SH-SY5Y (cell line): ENCODE results near the gene ZNF571.

Source experiments
- GATA2 ChIP-seq: IDR thresholded peaks from 2 replicates; pipeline ENCODE4 v1.6.1; 2011; ENCODE audit warnings: mild to moderate bottlenecking, low read depth, low read length
- GATA3 ChIP-seq: IDR thresholded peaks from 2 replicates; pipeline ENCODE4 v1.6.1; 2011; ENCODE audit warnings: low read depth, mild to moderate bottlenecking, low read length, moderate library complexity

Gene ZNF571

DNA sequence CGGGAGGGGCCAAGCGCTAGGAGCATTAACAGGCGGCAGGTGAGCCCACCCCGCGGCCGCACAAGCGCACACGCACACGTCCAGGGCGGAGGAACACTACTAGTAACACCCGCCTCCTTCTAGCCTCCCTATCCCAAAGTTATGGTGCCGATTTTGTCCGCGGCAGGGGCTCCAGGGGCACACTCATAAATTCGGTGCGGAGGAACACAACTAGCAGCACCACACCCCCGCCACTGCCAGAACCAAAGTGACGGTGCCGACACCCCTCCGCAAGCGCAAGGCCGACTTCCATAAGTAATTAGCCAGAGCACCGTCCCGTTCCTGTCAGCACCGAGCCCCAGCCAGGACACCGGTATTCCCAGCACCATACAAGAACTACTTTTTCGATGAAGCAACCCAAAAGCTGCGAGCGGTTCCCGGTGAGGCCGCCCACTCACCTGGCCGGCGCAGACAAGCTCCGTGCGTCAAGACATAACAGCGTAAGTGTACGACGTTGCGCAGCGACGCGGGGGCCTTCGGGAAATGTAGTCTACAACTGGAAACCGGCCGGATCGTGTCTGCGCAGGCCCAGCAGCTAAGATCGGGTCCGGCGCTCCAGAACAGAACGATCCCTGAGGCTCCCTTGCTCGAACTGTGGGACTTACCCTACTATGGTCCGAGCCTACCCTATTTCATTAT lies at the start of gene ZNF571, which contains the start of gene ZNF540:
Gene ZNF571, minus strand, starts transcription at position 489 of the 678 bp plus-strand sequence. CDS start 8,116 bp downstream, outside the sequence.
Gene ZNF540, plus strand, starts transcription at position 573 of the 678 bp plus-strand sequence. CDS start 3,572 bp downstream, outside the sequence.
- TF ChIP-seq GATA3 (no peak), GATA2 (no peak)

DNA sequence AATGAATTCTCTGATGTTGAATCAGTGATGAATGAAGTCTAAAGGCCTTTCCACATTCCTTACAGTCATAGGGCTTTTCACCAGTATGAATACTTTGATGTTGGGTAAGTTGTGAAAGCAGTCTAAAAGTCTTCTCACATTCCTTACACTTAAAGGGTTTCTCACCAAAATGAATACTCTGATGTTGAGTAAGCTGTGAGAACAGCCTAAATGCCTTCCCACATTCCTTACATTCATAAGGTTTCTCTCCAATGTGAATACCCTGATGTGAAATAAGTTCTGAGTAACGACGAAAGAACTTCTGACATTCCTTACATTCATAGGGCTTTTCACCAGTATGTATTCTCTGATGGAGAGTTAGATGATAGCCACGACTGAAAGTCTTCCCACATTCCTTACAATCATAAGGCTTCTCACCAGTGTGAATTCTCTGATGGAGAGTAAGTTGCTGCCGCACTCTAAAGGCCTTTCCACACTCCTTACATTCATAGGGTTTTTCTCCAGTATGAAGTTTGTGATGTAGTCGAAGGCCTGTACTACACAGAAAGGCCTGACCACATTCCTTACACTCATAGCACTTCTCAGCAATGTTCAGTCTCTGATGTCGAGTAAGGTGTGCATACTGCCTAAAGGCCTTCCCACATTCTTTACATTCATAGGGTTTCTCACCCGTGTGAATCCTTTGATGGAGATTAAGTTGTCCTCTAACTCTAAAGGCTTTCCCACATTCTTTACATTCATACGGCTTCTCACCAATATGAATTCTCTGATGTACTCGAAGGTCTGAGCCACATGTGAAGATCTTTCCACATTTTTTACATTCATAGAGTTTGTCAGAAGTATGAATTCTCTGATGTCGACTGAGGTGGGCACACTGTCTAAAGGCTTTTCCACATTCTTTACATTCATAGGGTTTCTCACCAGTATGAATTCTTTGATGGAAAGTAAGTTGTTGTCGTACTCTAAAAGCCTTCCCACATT lies 40.8 kb upstream of the ZNF571 start:
- TF ChIP-seq GATA3 (no peak), GATA2 (no peak)

DNA sequence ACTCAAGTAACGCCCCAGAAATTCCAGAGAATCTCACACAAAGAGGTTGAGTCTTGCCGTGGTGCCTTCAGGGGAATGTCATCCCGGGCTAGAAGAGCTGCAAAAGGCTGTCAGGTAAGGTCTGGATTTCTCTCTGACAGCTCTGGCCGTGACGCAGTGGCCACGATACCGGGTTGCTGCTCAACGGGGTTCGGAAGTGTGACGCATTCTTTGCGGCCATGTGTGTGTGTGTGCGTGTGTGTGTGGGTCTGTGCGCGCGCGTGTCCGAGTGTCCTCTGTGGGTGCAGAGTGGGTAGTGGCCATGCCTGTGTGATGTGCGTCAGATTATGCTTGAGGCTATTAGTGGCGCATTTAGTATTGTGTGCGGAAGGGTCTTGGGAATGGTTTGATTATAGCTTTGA lies 390 bp upstream of the ZNF571 start:
- TF ChIP-seq GATA2 (no peak), GATA3 (no peak)

DNA sequence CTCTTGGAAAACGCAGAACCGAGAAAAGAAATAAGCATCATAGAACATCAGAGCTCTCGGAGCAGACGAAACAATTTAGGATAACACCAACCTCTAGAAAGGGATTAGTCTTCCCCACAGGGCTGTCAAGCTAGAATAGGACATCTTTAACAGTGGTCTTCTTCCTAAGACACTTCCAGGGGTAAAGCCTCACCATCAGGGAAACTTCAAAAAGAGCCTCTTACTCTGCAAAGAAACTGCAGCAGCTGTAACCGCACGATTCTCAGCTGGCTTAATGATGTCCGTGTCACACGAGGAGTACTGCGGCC lies 642 bp downstream of the ZNF571 start:
- no peak for TF ChIP-seq GATA2
- no peak for TF ChIP-seq GATA3

DNA sequence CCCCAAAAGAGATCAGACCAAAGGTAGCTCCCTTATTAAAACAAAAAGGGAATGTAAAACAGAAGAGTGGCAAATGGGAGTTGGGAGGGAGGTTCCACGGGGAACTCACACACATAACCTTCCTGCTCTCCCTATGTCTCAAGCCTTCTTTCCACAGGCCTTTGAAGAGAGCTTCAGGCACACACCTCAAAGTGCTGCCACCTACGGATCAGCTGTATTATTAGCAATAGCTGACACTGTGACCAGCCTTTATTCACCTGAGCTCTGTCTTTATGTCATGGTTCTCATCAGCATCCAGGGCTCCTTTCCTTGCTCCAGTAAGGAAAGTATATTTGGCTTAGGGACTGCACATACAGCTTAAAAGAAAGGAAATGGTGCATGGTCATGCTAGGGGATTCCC lies 11.3 kb downstream of the ZNF571 start:
- TF ChIP-seq GATA2 (no peak), GATA3 (no peak)

DNA sequence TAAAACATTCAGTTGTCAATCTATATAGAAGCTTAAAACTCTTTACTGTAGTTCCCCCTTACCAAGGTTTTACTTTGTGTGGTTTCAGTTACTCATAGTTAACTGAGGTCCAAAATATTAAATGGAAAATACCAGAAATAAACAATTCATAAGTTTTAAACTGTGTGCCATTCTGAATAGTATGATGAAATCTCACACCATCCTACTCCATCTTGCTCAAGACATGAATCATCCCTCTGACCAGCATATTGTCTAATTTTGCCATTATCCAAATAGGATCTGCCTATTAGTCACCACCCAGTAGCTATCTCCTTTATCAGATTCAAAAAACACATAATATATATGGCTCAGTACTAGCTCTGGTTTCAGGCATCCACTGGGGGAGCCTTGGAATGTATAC lies 22.4 kb downstream of the ZNF571 start:
- TF ChIP-seq GATA3: no peak
- no peak for TF ChIP-seq GATA2

DNA sequence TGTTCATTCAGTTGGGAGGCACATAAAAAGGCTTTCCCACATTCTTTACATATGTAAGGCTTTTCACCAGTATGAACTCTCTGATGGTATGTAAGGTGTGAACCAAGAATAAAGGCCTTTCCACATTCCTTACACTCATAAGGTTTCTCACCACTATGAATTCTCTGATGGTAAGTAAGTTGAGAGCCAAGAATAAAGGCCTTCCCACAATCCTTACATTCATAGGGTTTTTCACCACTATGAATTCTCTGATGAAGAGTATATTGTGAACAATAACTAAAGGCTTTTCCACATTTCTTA lies 29.3 kb downstream of the ZNF571 start:
- TF ChIP-seq GATA3: no peak
- TF ChIP-seq GATA2: no peak

DNA sequence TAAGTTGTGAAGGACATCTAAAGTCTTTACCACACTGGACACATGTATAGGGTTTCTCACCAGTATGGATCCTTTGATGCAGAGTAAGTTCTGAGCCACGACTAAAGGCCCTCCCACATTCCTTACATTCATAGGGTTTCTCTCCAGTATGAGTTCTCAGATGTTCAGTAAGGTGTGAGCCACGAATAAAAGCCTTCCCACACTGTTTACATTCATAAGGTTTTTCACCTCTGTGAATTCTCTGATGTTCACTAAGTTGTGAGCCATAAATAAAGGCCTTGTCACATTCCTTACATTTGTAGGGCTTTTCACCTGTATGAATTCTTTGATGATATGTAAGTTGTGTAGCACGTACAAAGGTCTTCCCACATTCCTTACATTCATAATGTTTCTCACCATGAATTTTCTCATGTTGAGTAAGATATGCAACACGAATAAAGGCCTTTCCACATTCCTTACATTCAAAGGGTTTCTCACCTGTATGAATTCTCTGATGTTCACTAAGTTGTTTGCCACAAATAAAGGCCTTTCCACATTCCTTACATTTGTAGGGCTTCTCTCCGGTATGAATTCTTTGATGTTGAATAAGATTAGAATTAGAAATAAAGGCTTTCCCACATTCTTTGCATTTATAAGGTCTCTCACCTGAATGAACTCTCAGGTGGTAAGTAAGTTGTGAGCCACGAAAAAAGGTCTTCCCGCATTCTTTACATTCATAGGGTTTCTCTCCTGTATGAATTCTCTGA lies 29.8 kb downstream of the ZNF571 start:
- TF ChIP-seq GATA3 (no peak), GATA2 (no peak)

DNA sequence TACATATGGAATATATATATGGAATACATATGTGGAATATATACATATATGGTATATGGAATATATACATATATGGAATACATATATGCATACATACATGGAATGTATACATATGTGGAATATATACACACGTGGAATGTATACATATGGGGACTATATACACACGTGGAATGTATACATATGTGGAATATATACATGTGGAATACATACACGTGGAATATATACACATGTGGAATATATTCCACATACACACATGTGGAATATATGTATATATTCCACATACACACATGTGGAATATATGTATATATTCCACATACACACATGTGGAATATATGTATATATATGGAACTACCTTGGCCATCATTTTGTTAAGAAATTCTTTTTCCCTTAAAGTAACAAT lies 31.1 kb downstream of the ZNF571 start:
- no peak for TF ChIP-seq GATA3

DNA sequence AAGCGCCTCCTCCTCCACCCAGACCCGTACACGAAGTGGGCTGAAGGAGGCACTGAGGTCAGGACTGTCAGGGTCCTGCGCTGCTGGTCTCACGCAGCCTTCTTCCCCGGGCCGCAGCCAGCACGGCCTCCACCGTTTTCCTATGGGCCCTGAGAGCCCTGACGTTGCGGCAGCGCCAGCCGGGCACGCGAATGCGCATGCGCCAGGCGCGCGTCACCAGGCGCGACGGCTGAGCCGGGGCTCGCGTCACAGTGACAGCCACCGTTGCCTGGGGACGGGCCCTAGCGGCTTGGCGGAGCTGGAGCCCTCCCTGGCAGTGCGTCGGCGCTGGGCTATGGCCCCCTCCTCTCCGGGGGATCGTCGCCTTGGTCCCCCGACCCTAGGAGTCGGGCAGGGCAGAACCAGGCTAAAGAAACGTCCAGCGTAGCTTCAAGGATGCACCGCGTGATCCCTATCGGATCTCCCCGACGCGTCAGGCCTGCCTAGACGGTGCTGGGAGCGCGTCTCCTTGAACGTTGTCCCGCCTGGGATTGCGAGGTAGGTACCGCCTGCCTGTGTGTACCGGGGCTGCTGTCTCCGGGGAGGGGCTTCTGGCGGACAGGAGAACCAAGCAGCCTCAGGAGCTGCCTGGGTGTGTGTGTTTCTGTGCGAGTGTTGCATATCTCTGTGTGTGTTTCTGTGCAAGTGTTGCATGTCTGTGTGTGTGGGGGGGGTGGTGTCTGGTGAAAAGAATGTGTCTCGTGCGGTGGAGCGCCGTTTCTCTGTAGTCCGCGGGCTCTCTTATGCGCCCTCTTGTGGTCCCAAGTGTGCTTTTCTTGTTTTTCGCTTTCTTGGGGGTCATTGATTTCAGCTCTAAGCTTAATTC lies 43.2 kb downstream of the ZNF571 start:
- TF ChIP-seq GATA2 (0 out of 2 replicates have a peak, but pooled peaks have one; percentile 18), GATA3 (no peak)

DNA sequence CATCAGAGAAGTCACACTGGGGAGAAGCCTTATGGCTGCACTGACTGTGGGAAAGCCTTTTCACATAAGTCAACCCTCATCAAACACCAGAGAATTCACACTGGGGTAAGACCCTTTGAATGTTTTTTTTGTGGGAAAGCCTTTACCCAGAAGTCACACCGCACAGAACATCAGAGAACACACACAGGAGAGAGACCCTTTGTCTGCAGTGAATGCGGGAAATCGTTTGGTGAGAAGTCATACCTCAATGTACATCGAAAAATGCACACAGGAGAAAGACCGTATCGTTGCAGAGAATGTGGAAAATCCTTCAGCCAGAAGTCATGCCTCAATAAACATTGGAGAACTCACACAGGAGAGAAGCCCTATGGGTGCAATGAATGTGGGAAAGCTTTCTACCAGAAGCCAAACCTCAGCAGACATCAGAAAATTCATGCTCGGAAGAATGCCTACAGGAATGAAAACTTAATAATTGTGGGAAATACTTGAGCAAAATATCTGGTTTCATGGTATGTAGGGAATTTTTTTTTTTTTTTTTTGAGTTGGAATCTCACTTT lies 57.1 kb downstream of the ZNF571 start:
- TF ChIP-seq GATA3 (no peak), GATA2 (no peak)

DNA sequence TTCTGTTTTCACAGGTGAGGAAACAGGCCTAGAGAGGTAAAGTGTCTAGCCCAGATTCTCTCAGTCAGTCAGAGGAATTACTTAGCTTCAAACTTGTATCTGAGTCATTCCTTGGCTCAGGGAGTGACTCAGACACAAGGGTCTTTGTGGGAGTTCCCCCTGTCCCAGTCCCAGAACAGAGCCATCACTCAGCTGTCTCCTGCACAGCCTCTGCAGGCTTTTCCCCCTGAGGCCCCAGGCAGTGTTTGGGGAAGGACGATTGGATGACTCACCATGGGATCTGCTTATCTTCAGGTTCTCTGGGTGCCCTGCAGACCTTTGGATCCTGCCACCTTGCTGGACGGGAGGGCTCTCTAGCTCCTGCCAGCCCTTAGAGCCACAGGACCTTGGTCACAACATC lies 74.7 kb downstream of the ZNF571 start:
- TF ChIP-seq GATA2: no peak
- TF ChIP-seq GATA3: no peak
